HL-60/S4 (cell line): ENCODE results near the gene NCEH1.

Experiments used
- in situ Hi-C: fragments of 300-500 bp; cut with MboI; formaldehyde crosslinking; loops from 2 replicates; pipeline ENCODE4 v1.14.3; 2022; ENCODE audit warnings: low sequenced_read_pairs

Gene NCEH1

GRCh38 chr3:172591125-172591605, 119.7 kb downstream of the NCEH1 start:
- in situ Hi-C loops, result loop anchor here (10.0 kb wide), 1 partner anchor 106 kb away; no protein-coding TSS in a partner anchor

- in situ Hi-C loops, result no loop called here
Measured at GRCh38 chr3:172586436-172586835, 124.4 kb downstream of the NCEH1 start.

GRCh38 chr3:172585954-172586353, 124.9 kb downstream of the NCEH1 start:
- in situ Hi-C loops, result no loop called here

GRCh38 chr3:172582712-172583111, 128.2 kb downstream of the NCEH1 start:
- in situ Hi-C loops, result no loop called here

- in situ Hi-C loops, result no loop called here
Measured at GRCh38 chr3:172581757-172582166, 129.1 kb downstream of the NCEH1 start.

- in situ Hi-C loops, result no loop called here
Measured at GRCh38 chr3:172580680-172581401, 130.0 kb downstream of the NCEH1 start.
